Lung microvascular endothelial cell (primary cell): ENCODE data around the gene MYEF2. TPM values are rescaled to one million over a fixed set of nuclear protein-coding genes. Genes with fewer than 3 reads are reported as not detected.
A peak's percentile ranks its signal among the peaks of the same experiment; 100 is the strongest.

Source experiments
- DNase-seq, 2 donors: peaks; one replicate each; pipeline versions ENCODE4 v3.0.0 to v3.0.0-alpha.2; 2010; ENCODE audit warnings: low read depth in 2 of 2
- total RNA-seq: library from RNA; depleted of rRNA; stranded (reverse); fragments of >200 nt; gene quantifications from 2 replicates; pipeline ENCODE4 v1.2.1, GENCODE V29; 2014

MYEF2 gene
- total RNA-seq, 1 donor from 2014 or later, result 7.7 TPM

DNA sequence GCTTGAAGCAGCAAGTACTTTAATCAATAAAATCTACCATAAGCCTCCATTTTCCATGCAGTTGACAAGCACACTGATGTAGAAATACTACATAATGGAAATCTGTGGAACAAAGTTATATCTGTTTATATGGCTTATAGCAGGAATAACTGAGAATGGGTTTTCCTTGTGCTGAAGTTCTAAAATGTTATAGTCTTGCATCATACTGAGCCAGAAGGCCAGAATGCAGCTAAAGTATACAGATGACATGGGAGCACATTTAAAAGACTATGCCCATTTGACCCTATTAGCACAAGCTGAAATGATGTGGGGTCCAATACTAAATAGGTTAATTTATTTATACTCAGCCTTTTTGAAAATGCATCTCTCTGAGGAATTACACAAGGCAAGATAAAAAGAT is 32.2 kb downstream of the MYEF2 start:
- DNase-seq, result no peak

GRCh38 chr15:48144889-48145288 is 33.2 kb downstream of the MYEF2 start:
- peak in 1 of 2 donors; percentile 25 for DNase-seq

DNA sequence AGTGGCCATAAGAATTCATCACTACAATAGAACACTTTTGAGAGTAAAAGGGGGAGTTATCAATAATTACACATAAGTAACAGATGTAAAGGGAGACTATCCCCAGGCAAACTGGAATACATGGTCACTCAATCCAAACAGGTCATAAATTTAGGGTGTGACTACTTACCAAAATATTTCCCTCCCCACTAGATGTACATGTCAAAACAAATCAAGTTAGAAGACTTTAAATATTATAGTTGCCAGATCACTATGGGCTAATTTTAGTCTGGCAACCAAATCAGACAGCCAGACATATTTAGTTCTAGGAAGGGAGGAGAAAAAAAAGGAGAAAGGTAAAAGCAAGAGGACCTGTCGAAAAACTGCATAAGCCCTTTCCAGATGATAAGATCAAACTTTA is 34.2 kb downstream of the MYEF2 start:
- DNase-seq, result peak in 1 of 2 donors; percentile 4

DNA sequence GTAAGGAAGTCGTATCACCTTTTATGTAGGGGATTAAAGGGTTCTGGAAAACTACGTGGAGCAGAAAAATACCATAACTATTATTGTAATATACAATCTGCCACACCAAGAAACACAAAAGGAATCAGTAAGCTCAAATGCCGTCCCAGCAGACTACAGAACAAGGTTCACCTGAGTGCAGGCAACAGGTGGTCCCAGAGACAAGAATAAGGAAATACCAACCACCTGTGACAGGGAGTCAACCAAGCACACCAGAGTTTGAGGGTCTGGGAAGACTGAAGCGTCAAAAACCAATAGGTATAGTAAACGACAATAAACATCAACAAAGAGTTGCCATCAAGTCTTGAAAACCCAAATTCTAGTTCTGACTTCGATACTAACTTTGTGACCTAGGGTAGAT is 45.2 kb downstream of the MYEF2 start:
- DNase-seq, result no peak

- no peak for DNase-seq
Measured at GRCh38 chr15:48131324-48131723, 46.8 kb downstream of the MYEF2 start.

GRCh38 chr15:48126667-48127355 is 51.3 kb downstream of the MYEF2 start:
- no peak for DNase-seq

GRCh38 chr15:48121849-48122248 is 56.2 kb downstream of the MYEF2 start:
- no peak for DNase-seq

DNA sequence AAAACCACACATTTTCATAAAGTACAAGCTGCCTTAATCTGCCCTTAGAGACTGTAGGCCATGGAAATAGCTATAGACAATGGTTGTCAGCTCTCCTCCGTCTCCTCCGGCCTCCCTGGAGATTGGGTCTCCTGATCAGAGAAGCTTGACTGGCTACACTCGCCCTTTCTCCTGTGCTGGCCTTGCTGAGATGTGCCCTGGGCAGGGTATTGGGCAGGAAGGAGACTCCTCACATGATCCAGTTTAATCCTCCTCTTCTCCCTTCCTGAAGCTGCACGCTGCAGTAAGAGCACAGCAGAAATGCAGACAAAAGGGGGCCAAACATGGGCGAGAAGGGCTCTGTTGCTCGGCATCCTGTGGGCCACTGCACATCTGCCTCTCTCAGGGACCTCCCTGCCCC is 57.4 kb downstream of the MYEF2 start, which contains the start of gene SLC24A5:
Gene SLC24A5 (plus strand): TSS at position 246 of the 400 bp plus-strand sequence. CDS start 55 bp downstream, at position 301.
- DNase-seq, result no peak

GRCh38 chr15:48119277-48119676 is 58.8 kb downstream of the MYEF2 start:
- DNase-seq, result peak in 1 of 2 donors; percentile 12

DNA sequence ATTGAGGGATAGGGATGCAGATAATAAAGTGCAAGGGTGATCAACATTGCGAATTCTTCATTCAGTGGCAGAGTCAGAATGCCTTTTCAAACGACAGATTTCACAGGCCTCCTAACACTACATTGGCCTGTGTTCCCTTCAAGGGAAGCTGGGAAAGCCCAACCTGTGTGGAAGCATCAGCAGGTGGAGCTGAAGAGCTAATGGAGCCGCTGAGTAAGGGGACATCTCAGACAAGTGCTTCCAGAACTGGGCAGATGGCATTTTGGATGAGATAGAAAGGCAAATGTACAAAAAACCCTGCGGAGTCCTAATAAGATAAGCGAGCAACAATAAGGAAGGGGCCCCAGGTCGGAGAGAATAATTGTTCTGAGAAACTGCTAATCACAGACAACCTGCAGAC is 65.9 kb downstream of the MYEF2 start:
- DNase-seq, result peak; percentile 58 to 61

DNA sequence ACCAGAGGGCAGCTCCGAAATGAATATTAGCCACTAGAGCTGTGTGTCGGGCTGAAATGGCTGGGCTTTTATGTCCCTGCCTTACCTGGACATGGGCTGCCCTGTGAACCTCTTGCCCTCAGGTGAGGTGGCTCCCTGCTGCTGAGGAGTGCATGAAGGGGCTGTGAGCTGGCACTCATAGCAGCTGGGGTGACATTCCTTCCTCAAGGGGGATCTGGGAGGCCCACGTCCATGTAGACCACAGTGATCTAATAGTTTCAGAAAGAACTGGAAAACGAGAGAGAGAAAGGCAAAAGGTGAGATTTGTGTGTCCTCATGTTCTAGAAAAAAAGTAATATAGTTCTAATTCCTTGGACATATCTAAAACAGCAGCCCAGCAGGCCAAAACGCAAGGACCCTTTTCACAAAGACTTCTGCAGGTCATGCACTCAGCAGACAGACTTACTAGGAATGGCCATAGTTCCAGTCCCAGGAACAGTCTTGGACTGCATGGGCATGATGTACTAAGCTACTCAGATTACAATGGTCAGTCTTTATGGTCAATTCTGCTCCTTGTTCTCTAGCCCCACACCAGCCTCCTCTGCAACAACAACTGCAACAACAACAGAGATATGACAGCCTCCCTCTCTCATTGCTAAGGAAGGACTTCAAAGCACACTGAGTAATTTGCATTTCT is 68.1 kb downstream of the MYEF2 start:
- DNase-seq, result no peak

- DNase-seq, result no peak
Measured at GRCh38 chr15:48109212-48109611, 68.9 kb downstream of the MYEF2 start.

DNA sequence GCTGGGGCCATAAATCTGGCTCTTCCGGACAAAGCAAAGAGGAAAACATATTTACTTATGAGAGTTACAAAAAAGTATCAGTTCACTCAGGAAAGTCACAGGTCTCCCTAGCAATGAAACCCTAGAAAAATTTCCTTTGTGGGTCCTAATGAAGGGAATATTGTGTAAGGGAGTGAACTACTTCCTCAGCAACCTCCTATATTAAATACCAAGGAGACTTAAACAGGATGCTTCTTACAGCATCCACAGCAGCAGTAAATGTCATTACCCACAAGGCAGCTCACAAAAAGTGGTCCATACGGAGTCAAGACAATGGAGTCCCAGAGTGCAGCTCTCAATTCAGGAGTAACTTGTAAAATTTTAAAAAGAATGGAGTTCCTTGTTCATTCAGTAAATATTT is 72.2 kb downstream of the MYEF2 start:
- DNase-seq, result no peak

DNA sequence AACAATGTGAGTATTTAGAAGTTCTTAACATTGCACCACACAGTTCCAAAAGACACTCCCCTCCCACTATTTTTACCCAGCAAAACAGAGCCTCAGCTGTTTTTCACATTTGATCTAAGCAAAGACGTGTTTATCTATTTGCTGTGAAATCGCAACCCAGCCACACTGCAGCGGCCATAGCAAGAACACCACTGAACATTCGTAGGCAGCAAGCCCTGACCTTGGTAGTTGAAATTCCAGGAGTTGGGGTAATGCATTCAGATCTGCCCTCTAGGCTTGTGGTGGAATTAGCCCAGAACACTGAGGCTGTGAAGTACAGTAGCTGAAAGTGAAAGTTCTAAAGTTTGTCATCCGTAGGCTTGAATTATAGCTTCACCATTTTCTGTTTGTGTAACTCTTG is 74.4 kb downstream of the MYEF2 start:
- DNase-seq, result no peak

GRCh38 chr15:48102167-48102566 is 75.9 kb downstream of the MYEF2 start:
- DNase-seq, result no peak

- DNase-seq, result no peak
Measured at GRCh38 chr15:48101376-48101961, 76.6 kb downstream of the MYEF2 start.

GRCh38 chr15:48097264-48097663 is 80.8 kb downstream of the MYEF2 start:
- DNase-seq, result no peak

DNA sequence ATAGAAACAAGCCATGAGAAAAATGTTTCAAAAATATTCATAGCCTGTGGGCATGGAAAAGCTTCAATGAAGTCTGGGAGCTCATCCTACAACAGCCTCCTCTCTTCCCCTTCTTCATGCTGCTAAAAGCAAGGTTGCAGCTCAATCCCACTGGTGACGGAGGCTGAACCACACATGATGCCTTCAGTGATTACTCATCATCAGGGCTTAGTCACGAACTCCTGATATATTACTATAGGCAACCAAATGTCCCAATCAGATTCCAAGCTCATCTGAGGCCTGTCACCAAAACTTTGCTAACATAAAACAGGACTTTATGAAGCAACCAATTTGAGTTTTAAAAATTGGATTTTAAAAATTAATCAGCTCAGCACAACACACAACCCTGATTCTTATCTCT is 81.3 kb downstream of the MYEF2 start:
- peak in 1 of 2 donors; percentile 16 for DNase-seq

DNA sequence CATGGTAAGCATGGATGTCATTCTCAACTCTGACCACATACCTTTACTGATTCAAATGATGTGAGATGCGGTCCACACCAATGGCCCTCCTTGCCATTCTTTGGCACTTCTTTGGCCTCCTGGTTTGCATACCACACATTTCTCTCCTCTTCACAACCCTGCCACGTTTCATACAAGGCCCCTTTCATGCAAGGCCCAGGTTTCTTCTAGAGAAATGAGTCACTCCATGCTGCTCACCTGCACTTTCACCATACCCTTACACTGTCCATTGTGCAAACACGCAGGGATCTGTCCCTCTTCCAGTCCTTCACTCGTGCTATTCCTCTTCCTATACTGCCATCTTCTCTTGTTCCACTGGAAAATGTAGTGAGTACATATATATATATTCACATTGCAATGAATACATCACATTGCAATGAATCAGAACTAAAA is 81.7 kb downstream of the MYEF2 start:
- no peak for DNase-seq

- DNase-seq, result no peak
Measured at GRCh38 chr15:48091522-48091921, 86.6 kb downstream of the MYEF2 start.

DNA sequence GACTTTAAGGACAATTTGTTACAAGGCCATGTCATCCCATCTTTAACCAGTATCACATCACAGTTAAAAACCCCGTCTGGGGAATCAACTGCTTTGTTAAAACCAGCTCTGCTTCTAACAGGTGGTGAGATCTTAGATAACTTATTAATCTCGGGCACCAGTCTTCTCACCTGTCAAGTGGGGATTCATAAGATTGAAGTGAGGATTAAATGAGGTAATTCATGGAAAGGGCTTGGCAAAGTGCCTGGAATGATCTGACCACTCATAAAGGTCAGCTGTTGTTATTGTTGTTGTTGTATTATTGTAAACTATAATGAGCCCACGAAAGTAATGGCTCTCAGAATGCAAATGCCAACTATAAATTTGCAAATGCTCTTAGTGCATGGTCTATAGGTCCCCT is 87.4 kb downstream of the MYEF2 start:
- no peak for DNase-seq

- DNase-seq, result no peak
Measured at GRCh38 chr15:48090115-48090514, 88.0 kb downstream of the MYEF2 start.

DNA sequence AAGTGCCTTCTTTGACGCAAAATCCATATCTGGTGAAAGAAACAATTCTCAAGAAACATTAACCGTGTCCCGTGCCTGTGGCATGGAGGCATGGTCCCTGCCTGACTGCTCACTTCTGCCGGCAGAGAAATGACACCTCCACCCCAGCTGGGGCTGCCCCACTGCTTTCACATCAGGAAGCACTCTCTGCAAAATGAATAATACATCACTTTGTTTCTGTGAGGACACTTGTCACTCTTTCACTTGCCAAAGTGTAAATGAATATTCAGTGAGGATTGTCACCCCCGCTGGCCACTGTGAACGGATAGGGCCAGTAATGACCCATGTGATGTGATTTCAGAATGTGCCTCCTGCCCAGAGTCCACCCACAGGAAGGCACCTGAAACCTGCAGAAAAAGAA is 88.4 kb downstream of the MYEF2 start:
- no peak for DNase-seq
